C4-2B (cell line): ENCODE data around the gene POLE4.

ENCODE experiments used
- CTCF ChIP-seq: fragments of 450-650 bp; conservative IDR thresholded peaks from 2 replicates; pipeline ENCODE4 v1.5.1; 2017; ENCODE audit warnings: mild to moderate bottlenecking
- ZFX ChIP-seq: fragments of 450-650 bp; IDR thresholded peaks from 2 replicates; pipeline ENCODE4 v1.6.1; 2017

- no peak for TF ChIP-seq CTCF
- no peak for TF ChIP-seq ZFX
These were observed 30.8 kb upstream of the POLE4 start for GRCh38 chr2:74927621-74928020.
